HepG2 (cell line): ENCODE results near the gene EEF2. TPM values are rescaled to one million over a fixed set of nuclear protein-coding genes. Genes with fewer than 3 reads are reported as not detected.

Experiments used
- ATAC-seq: fragments of 200-7000 bp; cut with Tn5 transposase; 3 replicates; pipeline ENCODE4 v1.9.1; 2020; ENCODE audit warnings: mild to moderate bottlenecking, moderate library complexity
- BruUV-seq: library from RNA; stranded (reverse); fragments of 400-500 nt; replicated peaks from 2 replicates; lab custom pipeline; 2021; lab: Mats Ljungman, UMichigan
- CTCF ChIA-PET: fragments of 300-600 bp; formaldehyde crosslinking; extraction: SDS; loops from one replicate; lab custom pipeline; 2021; ENCODE audit warnings: low total read pairs, inconsistent platforms, low intra/inter-chr PET ratio; lab: Yijun Ruan, JAX
- POLR2A ChIA-PET: fragments of 350-600 bp; sonication (Branson Sonifier 250); formaldehyde crosslinking; loops from one replicate; lab custom pipeline; 2020; ENCODE audit warnings: antibody characterized with exemption, inconsistent platforms; lab: Yijun Ruan, JAX
- DNase-seq: peaks from one replicate; pipeline ENCODE4 v3.0.0-alpha.2; 2015; ENCODE audit warnings: low spot score
- FAIRE-seq: peaks from 3 replicates; lab custom pipeline; 2011; peaks lifted over from hg19 to GRCh38; lab: Jason Lieb, UNC
- H2AFZ ChIP-seq: one replicate; pipeline ENCODE4 v1.6.1; 2011; ENCODE audit warnings: low read length, inconsistent platforms
- H3K27ac ChIP-seq: fragments of 300-600 bp; 3 replicates; pipeline ENCODE4 v1.8.0; 2011; ENCODE audit warnings: mixed run types, mild to moderate bottlenecking, mixed read lengths, low read length, inconsistent platforms; ENCODE audit not compliant: insufficient read depth; ENCODE audit errors: extremely low read length
- H3K27me3 ChIP-seq, 2 experiments: fragments of 200-600 bp in 1 of 2; 2 replicates in 1 of 2; 3 replicates in 1 of 2; pipeline versions ENCODE4 v1.6.0 to v1.8.0; 2011; ENCODE audit warnings: low read length in 2 of 2, mild to moderate bottlenecking in 2 of 2, moderate library complexity in 2 of 2, inconsistent platforms in 1 of 2; ENCODE audit not compliant: insufficient read depth in 2 of 2, control insufficient read depth in 1 of 2
- H3K36me3 ChIP-seq, 2 experiments: fragments of 200-600 bp in 1 of 2; replicated peaks in 1 of 2; 2 replicates in 1 of 2; 3 replicates in 1 of 2; pipeline versions ENCODE4 v1.5.1 to v1.8.0; 2011; ENCODE audit warnings: low read length in 2 of 2, inconsistent platforms in 1 of 2; ENCODE audit not compliant: insufficient read depth in 2 of 2, control insufficient read depth in 1 of 2
- H3K4me1 ChIP-seq: 2 replicates; pipeline ENCODE4 v1.5.1; 2012; ENCODE audit warnings: low read length, inconsistent platforms; ENCODE audit not compliant: insufficient read depth
- H3K4me2 ChIP-seq: 2 replicates; pipeline ENCODE4 v1.6.0; 2011; ENCODE audit warnings: low read depth, low read length, inconsistent platforms
- H3K4me3 ChIP-seq, 3 experiments: fragments of 200-600 bp in 1 of 3; sonication (generic), shearing (Covaris generic) in 1 of 3; replicated peaks in 1 of 3; 2 replicates each; pipeline ENCODE4 v1.5.1; 2011 to 2016; ENCODE audit warnings: low read length in 3 of 3, inconsistent platforms in 2 of 3, low read depth in 2 of 3, mild to moderate bottlenecking in 2 of 3, control low read depth in 1 of 3, mixed read lengths in 1 of 3; ENCODE audit not compliant: insufficient read depth in 1 of 3
- H3K79me2 ChIP-seq: one replicate; pipeline ENCODE4 v1.6.1; 2011; ENCODE audit warnings: low read length, inconsistent platforms; ENCODE audit not compliant: insufficient read depth
- H3K9ac ChIP-seq: 2 replicates; pipeline ENCODE4 v1.6.0; 2011; ENCODE audit warnings: mild to moderate bottlenecking, low read depth, low read length, inconsistent platforms; ENCODE audit not compliant: insufficient read depth
- H3K9me3 ChIP-seq: 2 replicates; pipeline ENCODE4 v1.5.1; 2012; ENCODE audit warnings: mild to moderate bottlenecking, low read length
- H4K20me1 ChIP-seq: 2 replicates; pipeline ENCODE4 v1.6.0; 2011; ENCODE audit warnings: inconsistent platforms, mild to moderate bottlenecking, low read length, moderate library complexity; ENCODE audit not compliant: insufficient read depth
- RBFOX2 ChIP-seq: fragments of 200-400 bp; formaldehyde crosslinking; IDR thresholded peaks from 2 replicates; pipeline ENCODE4 v1.6.1; 2017; ENCODE audit warnings: low read depth, mild to moderate bottlenecking, low read length
- TGIF2 ChIP-seq: IDR thresholded peaks from 2 replicates; pipeline ENCODE4 v1.6.1; 2016; ENCODE audit warnings: control low read depth, missing compliant biosample characterization
- ZMYM4 ChIP-seq: sonication (generic); formaldehyde crosslinking; IDR thresholded peaks from 2 replicates; pipeline ENCODE4 v1.8.1; 2023; ENCODE audit warnings: mild to moderate bottlenecking, missing genetic modification reagents
- WGBS: methylation state at CpG from one replicate; pipeline ENCODE4 v1.1.6; 2017; ENCODE audit warnings: low lambda C conversion rate; 5-methylcytosine and 5-hydroxymethylcytosine counted together
- in situ Hi-C: cut with HindIII; loops from 2 replicates; pipeline ENCODE4 v1.10.0; 2017; ENCODE audit warnings: low pct_unique_long_range_greater_than_20kb; ENCODE audit not compliant: extremely low pct_ligation_motif_present
- intact Hi-C: fragments of 100-400 bp; cut with micrococcal nuclease; formaldehyde crosslinking; loops from one replicate; pipeline ENCODE4 v1.10.0; 2022; ENCODE audit not compliant: unreplicated experiment
- polyA plus RNA-seq, 8 experiments: library from polyadenylated mRNA; depleted of rRNA in 3 of 8; stranded (reverse) in 7 of 8; unstranded in 1 of 8; fragments of >200 nt; fragmentation: Illumina TruSeq in 4 of 8; extraction: Trizol in 4 of 8; gene quantifications; 2 replicates each; pipeline versions ENCODE4 v1.2.1 to v1.2.3, GENCODE V29; 2011 to 2016; ENCODE audit warnings: low read depth in 4 of 8, missing spikeins in 1 of 8, mixed read lengths in 1 of 8; ENCODE audit not compliant: insufficient read depth in 1 of 8
- total RNA-seq, 5 experiments: library from RNA; depleted of rRNA; stranded (reverse); fragments of >200 nt; fragmentation: Illumina TruSeq; extraction: Trizol; gene quantifications; 2 replicates each; pipeline ENCODE4 v1.2.3, GENCODE V29; 2016; ENCODE audit warnings: low read depth in 1 of 5
- TF ChIP-seq, protein P1 (sequence below): sonication (generic); formaldehyde crosslinking; IDR thresholded peaks from 2 replicates; pipeline ENCODE4 v1.5.0; 2020; ENCODE audit warnings: missing genetic modification reagents, mild to moderate bottlenecking, borderline replicate concordance
- TF ChIP-seq, protein P2 (sequence below): sonication (generic); formaldehyde crosslinking; IDR thresholded peaks from 2 replicates; pipeline ENCODE4 v1.4.0; 2020; ENCODE audit warnings: missing genetic modification reagents
- TF ChIP-seq, protein P3 (sequence below): IDR thresholded peaks from 2 replicates; pipeline ENCODE4 v1.6.1; 2016; ENCODE audit warnings: missing compliant biosample characterization, missing genetic modification reagents, borderline replicate concordance

The EEF2 gene
- total and polyA plus RNA-seq, 2 of the 13 experiments (the other 11 are each of a cell fraction or from before 2014, with no cell fraction given), result 1,441 to 1,777 TPM

DNA sequence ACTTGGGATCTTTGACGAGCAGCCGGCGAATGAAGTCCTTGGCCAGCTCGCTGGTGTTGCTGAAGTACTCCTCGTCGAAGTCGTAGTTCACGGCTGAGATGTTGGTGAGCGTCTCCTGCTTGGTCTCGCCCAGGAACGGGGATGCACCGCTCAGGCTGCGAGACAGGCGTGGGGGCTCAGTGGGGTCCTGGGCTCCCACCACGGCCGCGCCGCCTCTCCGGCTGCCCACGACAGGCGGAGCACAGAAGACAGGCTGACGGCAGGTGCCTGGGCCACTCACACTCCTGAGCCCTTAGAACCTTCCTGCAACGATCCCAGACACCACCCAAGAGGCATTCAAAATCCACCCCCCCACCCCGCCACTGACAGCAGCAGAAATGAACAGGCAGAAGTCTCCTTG lies 24.3 kb downstream of the EEF2 start (continued):
- TF ChIP-seq, protein P1, sequence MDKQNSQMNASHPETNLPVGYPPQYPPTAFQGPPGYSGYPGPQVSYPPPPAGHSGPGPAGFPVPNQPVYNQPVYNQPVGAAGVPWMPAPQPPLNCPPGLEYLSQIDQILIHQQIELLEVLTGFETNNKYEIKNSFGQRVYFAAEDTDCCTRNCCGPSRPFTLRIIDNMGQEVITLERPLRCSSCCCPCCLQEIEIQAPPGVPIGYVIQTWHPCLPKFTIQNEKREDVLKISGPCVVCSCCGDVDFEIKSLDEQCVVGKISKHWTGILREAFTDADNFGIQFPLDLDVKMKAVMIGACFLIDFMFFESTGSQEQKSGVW (CRISPR knock-in tag), result no peak
- TF ChIP-seq, protein P2, sequence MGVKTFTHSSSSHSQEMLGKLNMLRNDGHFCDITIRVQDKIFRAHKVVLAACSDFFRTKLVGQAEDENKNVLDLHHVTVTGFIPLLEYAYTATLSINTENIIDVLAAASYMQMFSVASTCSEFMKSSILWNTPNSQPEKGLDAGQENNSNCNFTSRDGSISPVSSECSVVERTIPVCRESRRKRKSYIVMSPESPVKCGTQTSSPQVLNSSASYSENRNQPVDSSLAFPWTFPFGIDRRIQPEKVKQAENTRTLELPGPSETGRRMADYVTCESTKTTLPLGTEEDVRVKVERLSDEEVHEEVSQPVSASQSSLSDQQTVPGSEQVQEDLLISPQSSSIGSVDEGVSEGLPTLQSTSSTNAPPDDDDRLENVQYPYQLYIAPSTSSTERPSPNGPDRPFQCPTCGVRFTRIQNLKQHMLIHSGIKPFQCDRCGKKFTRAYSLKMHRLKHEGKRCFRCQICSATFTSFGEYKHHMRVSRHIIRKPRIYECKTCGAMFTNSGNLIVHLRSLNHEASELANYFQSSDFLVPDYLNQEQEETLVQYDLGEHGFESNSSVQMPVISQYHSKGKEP (CRISPR knock-in tag), result no peak
- no peak for TF ChIP-seq TGIF2 (CRISPR knock-in tag)
- TF ChIP-seq, protein P3, sequence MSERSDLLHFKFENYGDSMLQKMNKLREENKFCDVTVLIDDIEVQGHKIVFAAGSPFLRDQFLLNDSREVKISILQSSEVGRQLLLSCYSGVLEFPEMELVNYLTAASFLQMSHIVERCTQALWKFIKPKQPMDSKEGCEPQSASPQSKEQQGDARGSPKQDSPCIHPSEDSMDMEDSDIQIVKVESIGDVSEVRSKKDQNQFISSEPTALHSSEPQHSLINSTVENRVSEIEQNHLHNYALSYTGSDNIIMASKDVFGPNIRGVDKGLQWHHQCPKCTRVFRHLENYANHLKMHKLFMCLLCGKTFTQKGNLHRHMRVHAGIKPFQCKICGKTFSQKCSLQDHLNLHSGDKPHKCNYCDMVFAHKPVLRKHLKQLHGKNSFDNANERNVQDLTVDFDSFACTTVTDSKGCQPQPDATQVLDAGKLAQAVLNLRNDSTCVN (CRISPR knock-in tag), result no peak
- TF ChIP-seq, all 625 proteins: peak for 2

DNA sequence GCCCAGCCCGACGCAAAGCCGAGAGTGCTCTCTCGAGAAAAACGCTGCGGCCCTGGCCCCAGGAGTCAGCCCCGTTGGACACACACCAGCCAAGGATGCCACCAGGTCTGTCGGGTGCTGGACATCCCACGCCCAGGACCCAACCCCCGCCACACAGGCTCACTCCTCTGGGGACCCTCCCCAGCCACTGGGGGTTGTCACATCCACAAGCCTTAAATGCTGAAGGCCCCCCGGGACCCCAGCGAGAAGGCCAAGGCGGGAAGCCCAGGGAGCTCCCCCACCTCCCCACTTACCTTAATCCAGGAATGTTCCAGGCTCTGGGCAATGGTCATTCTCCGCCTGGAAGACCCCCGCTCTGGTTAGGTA lies 25.5 kb downstream of the EEF2 start:
- H4K20me1 ChIP-seq, result no peaks in the 10 kb centered on the region
- no peak overlapping the region for H3K9ac ChIP-seq
- TF ChIP-seq RBFOX2, result 0 out of 2 replicates have a peak, but pooled peaks have one; percentile 10
- no peak for TF ChIP-seq ZMYM4 (CRISPR knock-in tag)
- TF ChIP-seq, all 625 proteins: peak for 1
- in situ Hi-C loops, result no loop called here
- Histone ChIP-seq H3K79me2 (no peaks in the 10 kb centered on the region), H2AFZ (no peak overlapping the region), H3K9me3 (no peaks in the 10 kb centered on the region), H3K36me3 (peaks cover 18 to 29% of the 10 kb centered on the region in 2 experiments), H3K4me1 (no peaks in the 10 kb centered on the region), H3K4me2 (no peak overlapping the region), H3K4me3 (no peak overlapping the region), H3K27me3 (no peaks in the 10 kb centered on the region), H3K27ac (no peak overlapping the region)
- no TSS peak for BruUV-seq
- DNase-seq (no peak), FAIRE-seq (no peak), ATAC-seq (no peak)
- intact Hi-C loops, result no loop called here
- ChIA-PET POLR2A (interaction anchor here (0.7 kb wide), 1 partner anchor 9 kb away, joined by 3 read pairs; no protein-coding TSS in a partner anchor), CTCF (no interaction called here)
- WGBS, result 96% methylated on average over 10 of the region's 15 CpGs
